GM19468 (cell line): ENCODE data around the gene SRRM4.

ENCODE experiments used
- ATAC-seq: cut with Tn5 transposase; IDR thresholded peaks from one replicate; pipeline ENCODE4 v1.9.1; 2021; ENCODE audit warnings: mild to moderate bottlenecking, moderate library complexity, moderate number of reproducible peaks; ENCODE audit not compliant: unreplicated experiment; ENCODE audit errors: extremely low read depth

The SRRM4 gene

GRCh38 chr12:119060847-119061796 is 79.8 kb downstream of the SRRM4 start:
- ATAC-seq = no peak

- ATAC-seq = no peak
Measured at GRCh38 chr12:119068129-119068856, 87.0 kb downstream of the SRRM4 start.

GRCh38 chr12:119069147-119069642 is 87.9 kb downstream of the SRRM4 start:
- no peak for ATAC-seq

GRCh38 chr12:119071176-119071575 is 89.8 kb downstream of the SRRM4 start:
- no peak for ATAC-seq

GRCh38 chr12:119071638-119072231 is 90.4 kb downstream of the SRRM4 start:
- ATAC-seq = no peak

GRCh38 chr12:119072440-119072839 is 91.1 kb downstream of the SRRM4 start:
- no peak for ATAC-seq

- ATAC-seq = no peak
Measured at GRCh38 chr12:119075222-119075787, 94.0 kb downstream of the SRRM4 start.

GRCh38 chr12:119075918-119076317 is 94.6 kb downstream of the SRRM4 start:
- ATAC-seq = no peak

- no peak for ATAC-seq
Measured at GRCh38 chr12:119079530-119079929, 98.2 kb downstream of the SRRM4 start.

GRCh38 chr12:119082016-119082415 is 100.7 kb downstream of the SRRM4 start:
- no peak for ATAC-seq

- no peak for ATAC-seq
Measured at GRCh38 chr12:119082496-119082895, 101.2 kb downstream of the SRRM4 start.

GRCh38 chr12:119088685-119089379 is 107.5 kb downstream of the SRRM4 start:
- ATAC-seq = no peak

GRCh38 chr12:119089380-119090013 is 108.2 kb downstream of the SRRM4 start:
- ATAC-seq = no peak

- ATAC-seq = no peak
Measured at GRCh38 chr12:119090276-119090675, 108.9 kb downstream of the SRRM4 start.

- ATAC-seq = no peak
Measured at GRCh38 chr12:119090865-119091264, 109.5 kb downstream of the SRRM4 start.

GRCh38 chr12:119096429-119097202 is 115.3 kb downstream of the SRRM4 start:
- no peak for ATAC-seq

GRCh38 chr12:119100933-119101332 is 119.6 kb downstream of the SRRM4 start:
- ATAC-seq = no peak

- ATAC-seq = no peak
Measured at GRCh38 chr12:119102274-119102673, 120.9 kb downstream of the SRRM4 start.

- ATAC-seq = no peak
Measured at GRCh38 chr12:119102714-119103113, 121.4 kb downstream of the SRRM4 start.
